ENCODE results near the gene GATAD2B. TPM values are rescaled to one million over a fixed set of nuclear protein-coding genes. Genes with fewer than 3 reads are reported as not detected.
A peak's percentile ranks its signal among the peaks of the same experiment; 100 is the strongest.
"Not testable (repeated sequence)": the region's sequence is repeated elsewhere in the genome, so short reads cannot be mapped to it uniquely, and the experiment has no call there.

Gene GATAD2B
- total and polyA plus RNA-seq, 4 donors: 6.4 to 67.8 (median 30.0) TPM

- H3K36me3 ChIP-seq (ENCODE audit: control insufficient read depth in 1 of 2, insufficient read depth in 2 of 2, low read length in 1 of 2): no peaks in the 10 kb centered on the region
- no peak for ATAC-seq (ENCODE audit: low FRiP score)
- 71 to 74% methylated on average over 5 of the region's 5 CpGs for WGBS, 2 donors
- DNase-seq: no peak
- no peak overlapping the region for H3K4me3 ChIP-seq (ENCODE audit: low read length in 2 of 2)
- no peaks in the 10 kb centered on the region for H3K27me3 ChIP-seq (ENCODE audit: control insufficient read depth in 1 of 2, insufficient read depth in 2 of 2, low read length in 1 of 2)
- H3K4me1 ChIP-seq (ENCODE audit: control insufficient read depth in 1 of 2, insufficient read depth in 2 of 2, low read length in 2 of 2): no peaks in the 10 kb centered on the region
- H3K9me3 ChIP-seq (ENCODE audit: control insufficient read depth, low read length): no peaks in the 10 kb centered on the region
- no peak overlapping the region for H3K27ac ChIP-seq (ENCODE audit: low read depth in 1 of 2, low read length in 2 of 2)
- intact Hi-C loops (cut with DNase I): no loop called here
Observed at GRCh38 chr1:153849487-153850185, 73.1 kb downstream of the GATAD2B start.

- Histone ChIP-seq H3K27me3 (ENCODE audit: control insufficient read depth in 1 of 2, insufficient read depth in 2 of 2, low read length in 1 of 2) (no peaks in the 10 kb centered on the region), H3K4me1 (ENCODE audit: control insufficient read depth in 1 of 2, insufficient read depth in 2 of 2, low read length in 2 of 2) (no peaks in the 10 kb centered on the region), H3K36me3 (ENCODE audit: control insufficient read depth in 1 of 2, insufficient read depth in 2 of 2, low read length in 1 of 2) (no peaks in the 10 kb centered on the region), H3K9me3 (ENCODE audit: control insufficient read depth, low read length) (no peaks in the 10 kb centered on the region), H3K27ac (ENCODE audit: low read depth in 1 of 2, low read length in 2 of 2) (no peak overlapping the region), H3K4me3 (ENCODE audit: low read length in 2 of 2) (no peak overlapping the region)
- intact Hi-C loops (cut with DNase I): no loop called here
- WGBS, 2 donors: 98% methylated on average over 5 of the region's 5 CpGs
- DNase-seq (no peak), ATAC-seq (ENCODE audit: low FRiP score) (no peak)
Observed at GRCh38 chr1:153848805-153849204, 74.0 kb downstream of the GATAD2B start.

GRCh38 chr1:153845158-153845557 lies 77.6 kb downstream of the GATAD2B start:
- intact Hi-C loops (cut with DNase I): no loop called here
- Histone ChIP-seq H3K4me1 (ENCODE audit: control insufficient read depth in 1 of 2, insufficient read depth in 2 of 2, low read length in 2 of 2) (no peaks in the 10 kb centered on the region), H3K27ac (ENCODE audit: low read depth in 1 of 2, low read length in 2 of 2) (no peak overlapping the region), H3K27me3 (ENCODE audit: control insufficient read depth in 1 of 2, insufficient read depth in 2 of 2, low read length in 1 of 2) (no peaks in the 10 kb centered on the region), H3K4me3 (ENCODE audit: low read length in 2 of 2) (no peak overlapping the region), H3K36me3 (ENCODE audit: control insufficient read depth in 1 of 2, insufficient read depth in 2 of 2, low read length in 1 of 2) (no peaks in the 10 kb centered on the region), H3K9me3 (ENCODE audit: control insufficient read depth, low read length) (no peaks in the 10 kb centered on the region)
- 97 to 98% methylated on average over 3 of the region's 3 CpGs for WGBS, 2 donors
- DNase-seq: no peak
- no peak for ATAC-seq (ENCODE audit: low FRiP score)

- intact Hi-C loops (cut with DNase I); H3K27me3 ChIP-seq (ENCODE audit: control insufficient read depth in 1 of 2, insufficient read depth in 2 of 2, low read length in 1 of 2); H3K4me3 ChIP-seq (ENCODE audit: low read length in 2 of 2); ATAC-seq (ENCODE audit: low FRiP score); DNase-seq; H3K27ac ChIP-seq (ENCODE audit: low read depth in 1 of 2, low read length in 2 of 2); H3K36me3 ChIP-seq (ENCODE audit: control insufficient read depth in 1 of 2, insufficient read depth in 2 of 2, low read length in 1 of 2); H3K4me1 ChIP-seq (ENCODE audit: control insufficient read depth in 1 of 2, insufficient read depth in 2 of 2, low read length in 2 of 2); H3K9me3 ChIP-seq (ENCODE audit: control insufficient read depth, low read length): not testable (repeated sequence)
- 100% methylated on average over 3 of the region's 3 CpGs; no CpG with 5 or more reads in 1 of the 2 donors for WGBS, 2 donors
Observed at GRCh38 chr1:153844349-153844748, 78.4 kb downstream of the GATAD2B start.

- DNase-seq (no peak), ATAC-seq (ENCODE audit: low FRiP score) (no peak)
- H3K36me3 ChIP-seq (ENCODE audit: control insufficient read depth in 1 of 2, insufficient read depth in 2 of 2, low read length in 1 of 2): no peaks in the 10 kb centered on the region
- H3K4me3 ChIP-seq (ENCODE audit: low read length in 2 of 2): no peak overlapping the region
- H3K27ac ChIP-seq (ENCODE audit: low read depth in 1 of 2, low read length in 2 of 2): peak overlapping the region in 1 of 2 donors; percentile 71
- H3K27me3 ChIP-seq (ENCODE audit: control insufficient read depth in 1 of 2, insufficient read depth in 2 of 2, low read length in 1 of 2): no peaks in the 10 kb centered on the region
- H3K4me1 ChIP-seq (ENCODE audit: control insufficient read depth in 1 of 2, insufficient read depth in 2 of 2, low read length in 2 of 2): no peaks in the 10 kb centered on the region
- 14 to 29% methylated on average over 3 of the region's 3 CpGs for WGBS, 2 donors
- intact Hi-C loops (cut with DNase I): no loop called here
- H3K9me3 ChIP-seq (ENCODE audit: control insufficient read depth, low read length): no peaks in the 10 kb centered on the region
Observed at GRCh38 chr1:153842006-153842471, 80.7 kb downstream of the GATAD2B start.

- Histone ChIP-seq H3K9me3 (ENCODE audit: control insufficient read depth, low read length) (no peaks in the 10 kb centered on the region), H3K4me1 (ENCODE audit: control insufficient read depth in 1 of 2, insufficient read depth in 2 of 2, low read length in 2 of 2) (no peaks in the 10 kb centered on the region), H3K4me3 (ENCODE audit: low read length in 2 of 2) (no peak overlapping the region), H3K27ac (ENCODE audit: low read depth in 1 of 2, low read length in 2 of 2) (no peak overlapping the region), H3K36me3 (ENCODE audit: control insufficient read depth in 1 of 2, insufficient read depth in 2 of 2, low read length in 1 of 2) (no peaks in the 10 kb centered on the region), H3K27me3 (ENCODE audit: control insufficient read depth in 1 of 2, insufficient read depth in 2 of 2, low read length in 1 of 2) (no peaks in the 10 kb centered on the region)
- ATAC-seq (ENCODE audit: low FRiP score) (no peak), DNase-seq (no peak)
- WGBS, 2 donors: 37 to 41% methylated on average over 3 of the region's 3 CpGs
- intact Hi-C loops (cut with DNase I): no loop called here
Observed at GRCh38 chr1:153841463-153841994, 81.2 kb downstream of the GATAD2B start.

GRCh38 chr1:153840774-153841173 lies 82.0 kb downstream of the GATAD2B start:
- H3K9me3 ChIP-seq (ENCODE audit: control insufficient read depth, low read length); H3K27me3 ChIP-seq (ENCODE audit: control insufficient read depth in 1 of 2, insufficient read depth in 2 of 2, low read length in 1 of 2); DNase-seq; H3K4me3 ChIP-seq (ENCODE audit: low read length in 2 of 2); intact Hi-C loops (cut with DNase I); H3K4me1 ChIP-seq (ENCODE audit: control insufficient read depth in 1 of 2, insufficient read depth in 2 of 2, low read length in 2 of 2); H3K36me3 ChIP-seq (ENCODE audit: control insufficient read depth in 1 of 2, insufficient read depth in 2 of 2, low read length in 1 of 2); H3K27ac ChIP-seq (ENCODE audit: low read depth in 1 of 2, low read length in 2 of 2); ATAC-seq (ENCODE audit: low FRiP score): not testable (repeated sequence)
- whole genome bisulfite sequencing, 2 donors: 90 to 92% methylated on average over 14 of the region's 14 CpGs

- ATAC-seq (ENCODE audit: low FRiP score); intact Hi-C loops (cut with DNase I); H3K36me3 ChIP-seq (ENCODE audit: control insufficient read depth in 1 of 2, insufficient read depth in 2 of 2, low read length in 1 of 2); H3K9me3 ChIP-seq (ENCODE audit: control insufficient read depth, low read length); H3K27ac ChIP-seq (ENCODE audit: low read depth in 1 of 2, low read length in 2 of 2); H3K27me3 ChIP-seq (ENCODE audit: control insufficient read depth in 1 of 2, insufficient read depth in 2 of 2, low read length in 1 of 2); DNase-seq; H3K4me3 ChIP-seq (ENCODE audit: low read length in 2 of 2); H3K4me1 ChIP-seq (ENCODE audit: control insufficient read depth in 1 of 2, insufficient read depth in 2 of 2, low read length in 2 of 2): not testable (repeated sequence)
- WGBS, 2 donors: 87 to 89% methylated on average over 8 of the region's 8 CpGs
Observed at GRCh38 chr1:153833968-153834367, 88.8 kb downstream of the GATAD2B start.

GRCh38 chr1:153833171-153833570 lies 89.6 kb downstream of the GATAD2B start:
- Histone ChIP-seq H3K9me3 (ENCODE audit: control insufficient read depth, low read length) (no peaks in the 10 kb centered on the region), H3K4me3 (ENCODE audit: low read length in 2 of 2) (no peak overlapping the region), H3K27ac (ENCODE audit: low read depth in 1 of 2, low read length in 2 of 2) (no peak overlapping the region), H3K36me3 (ENCODE audit: control insufficient read depth in 1 of 2, insufficient read depth in 2 of 2, low read length in 1 of 2) (no peaks in the 10 kb centered on the region), H3K4me1 (ENCODE audit: control insufficient read depth in 1 of 2, insufficient read depth in 2 of 2, low read length in 2 of 2) (no peaks in the 10 kb centered on the region), H3K27me3 (ENCODE audit: control insufficient read depth in 1 of 2, insufficient read depth in 2 of 2, low read length in 1 of 2) (no peaks in the 10 kb centered on the region)
- intact Hi-C loops (cut with DNase I): no loop called here
- 71 to 75% methylated on average over 3 of the region's 3 CpGs for WGBS, 2 donors
- no peak for ATAC-seq (ENCODE audit: low FRiP score)
- no peak for DNase-seq

Measured in aorta (tissue), 5 donors.